GM12878 (cell line): ENCODE results near the gene SAYSD1. TPM values are rescaled to one million over a fixed set of nuclear protein-coding genes. Genes with fewer than 3 reads are reported as not detected.

Source experiments
- ATAC-seq: fragments of 200-7000 bp; cut with Tn5 transposase; 3 replicates; pipeline ENCODE4 v1.9.1; 2020; ENCODE audit warnings: mild to moderate bottlenecking, moderate library complexity
- BruUV-seq: library from RNA; stranded (reverse); fragments of 400-500 nt; replicated peaks from 2 replicates; lab custom pipeline; 2021; lab: Mats Ljungman, UMichigan
- CTCF ChIA-PET: fragments of 300-600 bp; sonication (Branson Sonifier 250); formaldehyde crosslinking; extraction: SDS; loops from one replicate; lab custom pipeline; 2021; ENCODE audit warnings: inconsistent platforms; lab: Yijun Ruan, JAX
- POLR2A ChIA-PET: fragments of 350-600 bp; formaldehyde crosslinking; extraction: SDS; loops from one replicate; lab custom pipeline; 2021; ENCODE audit warnings: inconsistent platforms; lab: Charles Lee
- RAD21 ChIA-PET: fragments of 300-600 bp; sonication (Branson Sonifier 250); formaldehyde crosslinking; loops from one replicate; lab custom pipeline; 2023; ENCODE audit warnings: antibody characterized with exemption; ENCODE audit not compliant: unreplicated experiment; lab: Charles Lee
- SMC1A ChIA-PET: fragments of 300-600 bp; sonication (Branson Sonifier 250); formaldehyde crosslinking; loops from one replicate; lab custom pipeline; 2023; ENCODE audit not compliant: unreplicated experiment, uncharacterized antibody; lab: Charles Lee
- DNase-seq: peaks from one replicate; pipeline ENCODE4 v3.0.0-alpha.2; 2011; ENCODE audit warnings: low read depth, low spot score
- FAIRE-seq: peaks from 3 replicates; lab custom pipeline; 2011; peaks lifted over from hg19 to GRCh38; lab: Jason Lieb, UNC
- H2AFZ ChIP-seq: 2 replicates; pipeline ENCODE4 v1.6.0; 2011; ENCODE audit warnings: low read depth, low read length, control low read depth; ENCODE audit not compliant: control insufficient read depth
- H3K27ac ChIP-seq: 2 replicates; pipeline ENCODE4 v1.5.1; 2011; ENCODE audit warnings: control low read depth; ENCODE audit not compliant: control insufficient read depth, insufficient read depth
- H3K27me3 ChIP-seq, 2 experiments: replicated peaks in 1 of 2; 2 replicates each; pipeline versions ENCODE4 v1.6.0 to v1.6.1; 2011; ENCODE audit warnings: low read length in 1 of 2; ENCODE audit not compliant: control insufficient read depth in 2 of 2, insufficient read depth in 2 of 2
- H3K36me3 ChIP-seq, 2 experiments: 2 replicates each; pipeline ENCODE4 v1.5.1; 2011; ENCODE audit warnings: low read length in 1 of 2; ENCODE audit not compliant: control insufficient read depth in 2 of 2, insufficient read depth in 2 of 2
- H3K4me1 ChIP-seq: 2 replicates; pipeline ENCODE4 v1.6.1; 2011; ENCODE audit warnings: mild to moderate bottlenecking, low read length, moderate library complexity, mixed read lengths; ENCODE audit not compliant: control insufficient read depth, insufficient read depth
- H3K4me2 ChIP-seq: 2 replicates; pipeline ENCODE4 v1.6.0; 2011; ENCODE audit warnings: control low read depth; ENCODE audit not compliant: control insufficient read depth, insufficient read depth
- H3K4me3 ChIP-seq: fragments of 200-600 bp; sonication (generic); 2 replicates; pipeline ENCODE4 v1.5.1; 2016
- H3K79me2 ChIP-seq: 2 replicates; pipeline ENCODE4 v1.6.0; 2011; ENCODE audit warnings: low read length; ENCODE audit not compliant: control insufficient read depth, insufficient read depth
- H3K9ac ChIP-seq: 2 replicates; pipeline ENCODE4 v1.8.0; 2011; ENCODE audit warnings: low read length, control low read depth, mixed read lengths; ENCODE audit not compliant: control insufficient read depth, insufficient read depth
- H3K9me3 ChIP-seq: replicated peaks from 3 replicates; pipeline ENCODE4 v1.5.1; 2011; ENCODE audit warnings: mild to moderate bottlenecking, low read length; ENCODE audit not compliant: control insufficient read depth, insufficient read depth
- H4K20me1 ChIP-seq: 2 replicates; pipeline ENCODE4 v1.6.0; 2011; ENCODE audit not compliant: control insufficient read depth, insufficient read depth
- CBFB ChIP-seq: IDR thresholded peaks from 2 replicates; pipeline ENCODE4 v1.6.1; 2016; ENCODE audit warnings: antibody characterized with exemption, low read depth
- EED ChIP-seq: sonication (generic); IDR thresholded peaks from 2 replicates; pipeline ENCODE4 v1.6.1; 2016; ENCODE audit warnings: antibody characterized with exemption, low read depth
- EGR1 ChIP-seq, 2 experiments: IDR thresholded peaks; 1 replicate in 1 of 2; 2 replicates in 1 of 2; pipeline ENCODE4 v1.6.1; 2011 to 2012; ENCODE audit warnings: low read depth in 2 of 2, low read length in 2 of 2, borderline replicate concordance in 1 of 2, mild to moderate bottlenecking in 1 of 2, moderate library complexity in 1 of 2
- EP300 ChIP-seq, 2 experiments: fragments of 150-350 bp in 1 of 2; IDR thresholded peaks; 2 replicates each; pipeline ENCODE4 v1.6.1; 2011 to 2012; ENCODE audit warnings: low read depth in 2 of 2, low read length in 2 of 2, borderline replicate concordance in 1 of 2, improper control_type of control experiment in 1 of 2, inconsistent platforms in 1 of 2; ENCODE audit not compliant: control insufficient read depth in 1 of 2
- ETV6 ChIP-seq, 2 experiments: fragments of 450-650 bp in 1 of 2; IDR thresholded peaks in 1 of 2; conservative IDR thresholded peaks in 1 of 2; 2 replicates each; pipeline ENCODE4 v1.6.1; 2014; ENCODE audit warnings: antibody characterized with exemption in 1 of 2, borderline replicate concordance in 1 of 2, low read depth in 1 of 2, mild to moderate bottlenecking in 1 of 2, moderate library complexity in 1 of 2
- JUND ChIP-seq: IDR thresholded peaks from 2 replicates; pipeline ENCODE4 v1.6.1; 2012; ENCODE audit warnings: low read depth, mild to moderate bottlenecking, low read length, improper control_type of control experiment, moderate library complexity
- RB1 ChIP-seq: fragments of 450-650 bp; formaldehyde crosslinking; IDR thresholded peaks from 2 replicates; pipeline ENCODE4 v1.6.1; 2017; ENCODE audit warnings: mild to moderate bottlenecking, borderline replicate concordance
- ZNF24 ChIP-seq: fragments of 450-650 bp; IDR thresholded peaks from 2 replicates; pipeline ENCODE4 v1.6.1; 2017; ENCODE audit warnings: antibody characterized with exemption, mild to moderate bottlenecking
- ZSCAN29 ChIP-seq: fragments of 450-650 bp; IDR thresholded peaks from 2 replicates; pipeline ENCODE4 v1.6.1; 2017; ENCODE audit warnings: mild to moderate bottlenecking, moderate library complexity
- WGBS: methylation state at CpG from one replicate; pipeline ENCODE4 v1.1.6; 2016; ENCODE audit warnings: low lambda C conversion rate; ENCODE audit not compliant: insufficient replicate concordance, insufficient coverage; ENCODE audit errors: missing lambda C conversion rate; 5-methylcytosine and 5-hydroxymethylcytosine counted together
- in situ Hi-C: fragments of 300-500 bp; cut with MboI; formaldehyde crosslinking; loops from 9 replicates; pipeline ENCODE4 v1.14.3; 2018; ENCODE audit warnings: mixed read lengths
- intact Hi-C: fragments of 100-400 bp; cut with micrococcal nuclease; formaldehyde crosslinking; loops from one replicate; pipeline ENCODE4 v1.14.2; 2022; ENCODE audit not compliant: unreplicated experiment
- polyA plus RNA-seq, 11 experiments: library from polyadenylated mRNA; depleted of rRNA in 4 of 11; unstranded in 6 of 11; stranded (reverse) in 5 of 11; fragments of >200 nt; fragmentation: Nextera tagmentation in 4 of 11; fragmentation: Illumina TruSeq in 1 of 11; extraction: Ambion mirVana in 4 of 11; extraction: Trizol in 1 of 11; gene quantifications; 1 replicate in 1 of 11; 2 replicates in 10 of 11; pipeline versions ENCODE4 v1.2.1 to v1.2.3, GENCODE V29; 2011 to 2016; ENCODE audit warnings: inconsistent platforms in 2 of 11, missing spikeins in 2 of 11, low read depth in 1 of 11
- total RNA-seq, 4 experiments: library from RNA; depleted of rRNA in 3 of 4; stranded (reverse); fragments of >200 nt in 3 of 4; fragmentation: Illumina TruSeq in 1 of 4; extraction: Trizol in 1 of 4; gene quantifications; 2 replicates each; pipeline versions ENCODE4 v1.2.1 to v1.2.3, GENCODE V29; 2013 to 2021
- TF ChIP-seq, protein P1 (sequence below): IDR thresholded peaks from 2 replicates; pipeline ENCODE4 v1.6.1; 2012; ENCODE audit warnings: low read length, inconsistent platforms
- TF ChIP-seq, protein P2 (sequence below): fragments of 450-650 bp; formaldehyde crosslinking; IDR thresholded peaks from 2 replicates; pipeline ENCODE4 v1.4.0; 2020; ENCODE audit warnings: mild to moderate bottlenecking, moderate library complexity
- TF ChIP-seq, protein P3 (sequence below): fragments of 150-350 bp; IDR thresholded peaks from 2 replicates; pipeline ENCODE4 v1.6.1; 2016; ENCODE audit warnings: low read depth, low read length
- TF ChIP-seq, protein P4 (sequence below): IDR thresholded peaks from 2 replicates; pipeline ENCODE4 v1.6.1; 2011; ENCODE audit warnings: mild to moderate bottlenecking, low read depth, low read length, moderate library complexity; ENCODE audit not compliant: insufficient replicate concordance

Gene SAYSD1
- total and polyA plus RNA-seq, 10 of the 15 experiments (the other 5 are each of a cell fraction or from before 2014, with no cell fraction given), result 1.5 to 7.3 (median 6.4) TPM

DNA sequence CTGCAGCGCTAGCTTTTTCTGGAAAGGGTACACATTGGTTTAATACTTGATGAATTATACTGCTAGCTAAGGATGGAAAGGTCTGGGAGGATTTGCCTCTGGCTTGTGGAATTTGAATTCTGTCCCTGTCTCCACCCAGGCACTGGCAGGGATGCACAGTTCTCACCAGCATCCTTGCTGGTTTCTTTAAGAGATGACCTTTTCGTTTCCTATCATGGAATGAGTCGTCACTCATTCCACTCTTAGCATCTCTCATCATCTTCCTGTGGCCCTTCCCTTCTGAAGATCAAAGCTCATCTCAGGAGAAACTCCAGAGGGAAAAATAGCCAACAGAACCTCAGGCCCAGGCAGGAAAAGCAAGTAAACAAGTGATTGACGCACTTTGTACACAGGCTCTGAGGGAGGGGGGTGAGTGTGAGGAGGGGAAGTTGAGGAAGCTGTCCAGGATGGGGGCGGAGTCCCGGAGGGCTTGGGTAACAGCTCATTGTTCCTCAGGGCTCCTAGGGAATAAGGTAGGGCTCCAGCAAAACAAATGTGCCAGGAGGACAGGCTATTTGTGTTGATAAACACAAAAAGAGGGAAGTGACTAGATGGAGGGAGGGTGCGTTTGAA is 25.7 kb upstream of the SAYSD1 start:
- ChIA-PET POLR2A (no interaction called here), RAD21 (no interaction called here), CTCF (no interaction called here), SMC1A (no interaction called here)
- Histone ChIP-seq H3K9ac (no peak overlapping the region), H3K27ac (no peak overlapping the region), H3K4me2 (no peak overlapping the region), H3K36me3 (no peaks in the 10 kb centered on the region), H3K9me3 (no peaks in the 10 kb centered on the region), H3K79me2 (no peaks in the 10 kb centered on the region), H4K20me1 (no peaks in the 10 kb centered on the region), H2AFZ (no peak overlapping the region), H3K27me3 (no peaks in the 10 kb centered on the region), H3K4me3 (no peak overlapping the region), H3K4me1 (no peaks in the 10 kb centered on the region)
- no TSS peak for BruUV-seq
- intact Hi-C loops, result no loop called here
- 16% methylated on average over 7 of the region's 7 CpGs for WGBS
- DNase-seq, result no peak
- no peak for ATAC-seq
- no peak for FAIRE-seq
- in situ Hi-C loops, result no loop called here
- TF ChIP-seq, protein P1, sequence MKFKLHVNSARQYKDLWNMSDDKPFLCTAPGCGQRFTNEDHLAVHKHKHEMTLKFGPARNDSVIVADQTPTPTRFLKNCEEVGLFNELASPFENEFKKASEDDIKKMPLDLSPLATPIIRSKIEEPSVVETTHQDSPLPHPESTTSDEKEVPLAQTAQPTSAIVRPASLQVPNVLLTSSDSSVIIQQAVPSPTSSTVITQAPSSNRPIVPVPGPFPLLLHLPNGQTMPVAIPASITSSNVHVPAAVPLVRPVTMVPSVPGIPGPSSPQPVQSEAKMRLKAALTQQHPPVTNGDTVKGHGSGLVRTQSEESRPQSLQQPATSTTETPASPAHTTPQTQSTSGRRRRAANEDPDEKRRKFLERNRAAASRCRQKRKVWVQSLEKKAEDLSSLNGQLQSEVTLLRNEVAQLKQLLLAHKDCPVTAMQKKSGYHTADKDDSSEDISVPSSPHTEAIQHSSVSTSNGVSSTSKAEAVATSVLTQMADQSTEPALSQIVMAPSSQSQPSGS, result no peak
- no peak for TF ChIP-seq RB1
- TF ChIP-seq ZSCAN29, result no peak
- no peak for TF ChIP-seq ETV6 (conservative IDR thresholded peaks at IDR 0.05 in 1 of 2, IDR thresholded peaks at IDR 0.05 in 1 of 2; ENCODE audit: borderline replicate concordance in 1 of 2, low read depth in 1 of 2)
- TF ChIP-seq EED, result no peak
- TF ChIP-seq CBFB, result no peak
- TF ChIP-seq, protein P2, sequence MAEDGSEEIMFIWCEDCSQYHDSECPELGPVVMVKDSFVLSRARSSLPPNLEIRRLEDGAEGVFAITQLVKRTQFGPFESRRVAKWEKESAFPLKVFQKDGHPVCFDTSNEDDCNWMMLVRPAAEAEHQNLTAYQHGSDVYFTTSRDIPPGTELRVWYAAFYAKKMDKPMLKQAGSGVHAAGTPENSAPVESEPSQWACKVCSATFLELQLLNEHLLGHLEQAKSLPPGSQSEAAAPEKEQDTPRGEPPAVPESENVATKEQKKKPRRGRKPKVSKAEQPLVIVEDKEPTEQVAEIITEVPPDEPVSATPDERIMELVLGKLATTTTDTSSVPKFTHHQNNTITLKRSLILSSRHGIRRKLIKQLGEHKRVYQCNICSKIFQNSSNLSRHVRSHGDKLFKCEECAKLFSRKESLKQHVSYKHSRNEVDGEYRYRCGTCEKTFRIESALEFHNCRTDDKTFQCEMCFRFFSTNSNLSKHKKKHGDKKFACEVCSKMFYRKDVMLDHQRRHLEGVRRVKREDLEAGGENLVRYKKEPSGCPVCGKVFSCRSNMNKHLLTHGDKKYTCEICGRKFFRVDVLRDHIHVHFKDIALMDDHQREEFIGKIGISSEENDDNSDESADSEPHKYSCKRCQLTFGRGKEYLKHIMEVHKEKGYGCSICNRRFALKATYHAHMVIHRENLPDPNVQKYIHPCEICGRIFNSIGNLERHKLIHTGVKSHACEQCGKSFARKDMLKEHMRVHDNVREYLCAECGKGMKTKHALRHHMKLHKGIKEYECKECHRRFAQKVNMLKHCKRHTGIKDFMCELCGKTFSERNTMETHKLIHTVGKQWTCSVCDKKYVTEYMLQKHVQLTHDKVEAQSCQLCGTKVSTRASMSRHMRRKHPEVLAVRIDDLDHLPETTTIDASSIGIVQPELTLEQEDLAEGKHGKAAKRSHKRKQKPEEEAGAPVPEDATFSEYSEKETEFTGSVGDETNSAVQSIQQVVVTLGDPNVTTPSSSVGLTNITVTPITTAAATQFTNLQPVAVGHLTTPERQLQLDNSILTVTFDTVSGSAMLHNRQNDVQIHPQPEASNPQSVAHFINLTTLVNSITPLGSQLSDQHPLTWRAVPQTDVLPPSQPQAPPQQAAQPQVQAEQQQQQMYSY, result no peak
- TF ChIP-seq, protein P3, sequence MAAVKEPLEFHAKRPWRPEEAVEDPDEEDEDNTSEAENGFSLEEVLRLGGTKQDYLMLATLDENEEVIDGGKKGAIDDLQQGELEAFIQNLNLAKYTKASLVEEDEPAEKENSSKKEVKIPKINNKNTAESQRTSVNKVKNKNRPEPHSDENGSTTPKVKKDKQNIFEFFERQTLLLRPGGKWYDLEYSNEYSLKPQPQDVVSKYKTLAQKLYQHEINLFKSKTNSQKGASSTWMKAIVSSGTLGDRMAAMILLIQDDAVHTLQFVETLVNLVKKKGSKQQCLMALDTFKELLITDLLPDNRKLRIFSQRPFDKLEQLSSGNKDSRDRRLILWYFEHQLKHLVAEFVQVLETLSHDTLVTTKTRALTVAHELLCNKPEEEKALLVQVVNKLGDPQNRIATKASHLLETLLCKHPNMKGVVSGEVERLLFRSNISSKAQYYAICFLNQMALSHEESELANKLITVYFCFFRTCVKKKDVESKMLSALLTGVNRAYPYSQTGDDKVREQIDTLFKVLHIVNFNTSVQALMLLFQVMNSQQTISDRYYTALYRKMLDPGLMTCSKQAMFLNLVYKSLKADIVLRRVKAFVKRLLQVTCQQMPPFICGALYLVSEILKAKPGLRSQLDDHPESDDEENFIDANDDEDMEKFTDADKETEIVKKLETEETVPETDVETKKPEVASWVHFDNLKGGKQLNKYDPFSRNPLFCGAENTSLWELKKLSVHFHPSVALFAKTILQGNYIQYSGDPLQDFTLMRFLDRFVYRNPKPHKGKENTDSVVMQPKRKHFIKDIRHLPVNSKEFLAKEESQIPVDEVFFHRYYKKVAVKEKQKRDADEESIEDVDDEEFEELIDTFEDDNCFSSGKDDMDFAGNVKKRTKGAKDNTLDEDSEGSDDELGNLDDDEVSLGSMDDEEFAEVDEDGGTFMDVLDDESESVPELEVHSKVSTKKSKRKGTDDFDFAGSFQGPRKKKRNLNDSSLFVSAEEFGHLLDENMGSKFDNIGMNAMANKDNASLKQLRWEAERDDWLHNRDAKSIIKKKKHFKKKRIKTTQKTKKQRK, result no peak
- TF ChIP-seq ZNF24, result no peak
- TF ChIP-seq EGR1 (IDR thresholded peaks at IDR 0.05; ENCODE audit: borderline replicate concordance in 1 of 2, low read depth in 2 of 2, low read length in 2 of 2), result no peak
- TF ChIP-seq, protein P4, sequence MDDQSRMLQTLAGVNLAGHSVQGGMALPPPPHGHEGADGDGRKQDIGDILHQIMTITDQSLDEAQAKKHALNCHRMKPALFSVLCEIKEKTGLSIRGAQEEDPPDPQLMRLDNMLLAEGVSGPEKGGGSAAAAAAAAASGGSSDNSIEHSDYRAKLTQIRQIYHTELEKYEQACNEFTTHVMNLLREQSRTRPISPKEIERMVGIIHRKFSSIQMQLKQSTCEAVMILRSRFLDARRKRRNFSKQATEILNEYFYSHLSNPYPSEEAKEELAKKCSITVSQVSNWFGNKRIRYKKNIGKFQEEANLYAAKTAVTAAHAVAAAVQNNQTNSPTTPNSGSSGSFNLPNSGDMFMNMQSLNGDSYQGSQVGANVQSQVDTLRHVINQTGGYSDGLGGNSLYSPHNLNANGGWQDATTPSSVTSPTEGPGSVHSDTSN, result no peak
- no peak for TF ChIP-seq EP300 (IDR thresholded peaks at IDR 0.05; ENCODE audit: borderline replicate concordance in 1 of 2, control insufficient read depth in 1 of 2, low read depth in 2 of 2, low read length in 2 of 2)
- no peak for TF ChIP-seq JUND
